ENCODE data around the gene RELT. TPM values are rescaled to one million over a fixed set of nuclear protein-coding genes. Genes with fewer than 3 reads are reported as not detected.
A peak's percentile ranks its signal among the peaks of the same experiment; 100 is the strongest.

The RELT gene, protein sequence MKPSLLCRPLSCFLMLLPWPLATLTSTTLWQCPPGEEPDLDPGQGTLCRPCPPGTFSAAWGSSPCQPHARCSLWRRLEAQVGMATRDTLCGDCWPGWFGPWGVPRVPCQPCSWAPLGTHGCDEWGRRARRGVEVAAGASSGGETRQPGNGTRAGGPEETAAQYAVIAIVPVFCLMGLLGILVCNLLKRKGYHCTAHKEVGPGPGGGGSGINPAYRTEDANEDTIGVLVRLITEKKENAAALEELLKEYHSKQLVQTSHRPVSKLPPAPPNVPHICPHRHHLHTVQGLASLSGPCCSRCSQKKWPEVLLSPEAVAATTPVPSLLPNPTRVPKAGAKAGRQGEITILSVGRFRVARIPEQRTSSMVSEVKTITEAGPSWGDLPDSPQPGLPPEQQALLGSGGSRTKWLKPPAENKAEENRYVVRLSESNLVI
- under 1 TPM; 0.33 to 0.52 TPM for total RNA-seq

DNA sequence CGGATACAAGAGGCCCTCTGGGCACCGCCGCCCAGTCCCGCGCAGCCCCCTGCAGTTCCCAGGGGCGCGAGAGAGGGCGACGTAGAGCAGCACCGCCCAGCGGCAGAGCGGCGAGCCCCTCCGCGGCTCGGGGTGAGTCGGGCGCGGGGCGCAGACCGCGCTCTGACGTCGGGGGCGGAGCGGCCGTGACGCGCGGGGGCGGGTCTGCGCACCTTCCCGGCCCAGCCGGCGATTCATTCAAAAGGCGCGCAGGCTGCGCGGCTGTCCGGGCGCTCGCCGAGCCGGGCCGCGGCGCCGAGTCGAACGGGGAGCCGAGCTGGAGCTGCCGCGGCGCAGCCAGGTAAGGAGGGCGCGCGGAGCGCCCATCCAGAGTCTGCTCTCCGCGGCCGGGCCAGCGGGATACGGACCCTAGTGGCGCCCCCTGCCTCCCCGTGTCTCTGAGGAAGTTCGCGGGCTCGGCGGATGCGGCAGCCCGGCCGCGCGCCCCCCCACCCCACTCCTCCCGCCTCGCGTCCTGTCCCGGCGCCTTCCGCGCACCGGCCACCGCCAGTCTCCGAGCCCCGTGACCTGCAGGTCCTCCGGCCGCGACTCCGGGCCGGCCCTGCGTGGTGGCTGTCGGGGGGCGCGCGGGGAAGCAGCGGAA is at the start of gene RELT:
Gene RELT, plus strand, starts transcription at position 240 of the 643 bp plus-strand sequence. CDS start 12,738 bp downstream, outside the sequence.
- Histone ChIP-seq H3K9me3 (no peaks in the 10 kb centered on the region), H3K27ac (peak within 1 kb of the TSS; percentile 20 to 81 (median 66)), H3K4me1 (peaks cover 23% of the 10 kb centered on the region), H3K27me3 (no peaks in the 10 kb centered on the region), H3K36me3 (replicated peaks in 1 of 2; ENCODE audit: insufficient read depth in 1 of 2, low read depth in 2 of 2) (no peaks in the 10 kb centered on the region), H3K4me3 (peak within 1 kb of the TSS; percentile 35 to 38)
- peak; percentile 92 for ATAC-seq
- peak; percentile 40 to 58 (median 53) for TF ChIP-seq POLR2A (IDR thresholded peaks at IDR 0.05)
- TF ChIP-seq, protein P1, sequence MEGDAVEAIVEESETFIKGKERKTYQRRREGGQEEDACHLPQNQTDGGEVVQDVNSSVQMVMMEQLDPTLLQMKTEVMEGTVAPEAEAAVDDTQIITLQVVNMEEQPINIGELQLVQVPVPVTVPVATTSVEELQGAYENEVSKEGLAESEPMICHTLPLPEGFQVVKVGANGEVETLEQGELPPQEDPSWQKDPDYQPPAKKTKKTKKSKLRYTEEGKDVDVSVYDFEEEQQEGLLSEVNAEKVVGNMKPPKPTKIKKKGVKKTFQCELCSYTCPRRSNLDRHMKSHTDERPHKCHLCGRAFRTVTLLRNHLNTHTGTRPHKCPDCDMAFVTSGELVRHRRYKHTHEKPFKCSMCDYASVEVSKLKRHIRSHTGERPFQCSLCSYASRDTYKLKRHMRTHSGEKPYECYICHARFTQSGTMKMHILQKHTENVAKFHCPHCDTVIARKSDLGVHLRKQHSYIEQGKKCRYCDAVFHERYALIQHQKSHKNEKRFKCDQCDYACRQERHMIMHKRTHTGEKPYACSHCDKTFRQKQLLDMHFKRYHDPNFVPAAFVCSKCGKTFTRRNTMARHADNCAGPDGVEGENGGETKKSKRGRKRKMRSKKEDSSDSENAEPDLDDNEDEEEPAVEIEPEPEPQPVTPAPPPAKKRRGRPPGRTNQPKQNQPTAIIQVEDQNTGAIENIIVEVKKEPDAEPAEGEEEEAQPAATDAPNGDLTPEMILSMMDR (IDR thresholded peaks at IDR 0.05) = peak; percentile 87 to 98 (median 92)
- intact Hi-C loops (cut with DNase I) = no loop called here
- peak; percentile 85 to 90 (median 88) for DNase-seq
- 1% methylated on average over 69 of the region's 96 CpGs; no CpG with 5 or more reads in 1 of the 2 donors for WGBS, 2 donors

DNA sequence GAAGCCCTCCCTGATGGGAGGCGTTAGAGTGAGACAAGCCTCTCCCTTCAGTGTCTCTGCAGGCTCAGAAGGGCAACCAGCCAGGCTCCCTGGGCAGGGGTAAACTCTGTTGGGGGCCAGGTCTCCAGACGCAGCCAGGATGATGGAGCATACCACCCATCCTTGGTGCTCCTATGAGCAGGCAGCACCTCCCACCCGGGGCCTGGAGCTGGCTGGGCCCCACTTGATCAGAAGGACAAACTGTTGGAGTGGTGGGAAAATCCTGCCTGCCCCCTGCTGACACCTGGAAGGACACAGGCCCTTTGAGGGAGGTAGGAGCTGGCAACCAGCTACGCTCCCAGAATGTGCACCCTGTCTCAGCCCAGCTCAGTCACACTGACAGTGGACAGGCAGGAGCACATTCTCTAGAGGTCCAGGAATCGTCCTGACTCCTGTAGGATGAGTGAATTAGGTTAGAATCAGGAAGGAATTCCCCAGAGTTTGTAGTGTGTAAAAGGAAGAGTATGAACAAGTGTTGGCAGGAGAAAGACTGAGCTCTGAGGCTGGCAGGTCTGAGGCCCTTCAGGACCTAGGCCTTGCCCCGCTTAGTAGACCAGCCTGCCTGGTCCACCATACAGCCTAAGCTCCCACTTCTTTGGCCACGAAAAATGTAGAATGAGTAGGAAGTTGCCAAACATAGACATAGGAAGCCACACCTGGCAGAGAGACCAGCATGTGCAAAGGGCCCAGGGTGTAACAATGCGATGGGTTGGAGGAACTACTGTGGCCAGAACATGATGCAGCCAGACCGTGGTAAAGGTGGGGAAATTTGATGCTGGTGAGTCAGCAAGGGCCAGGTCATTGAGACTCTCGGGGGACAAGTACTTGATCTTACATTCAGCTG is 49.0 kb upstream of the RELT start:
- Histone ChIP-seq H3K27me3 (no peaks in the 10 kb centered on the region), H3K4me1 (peaks cover 29% of the 10 kb centered on the region), H3K27ac (peak overlapping the region in 2 of 4 donors; percentile 34 to 39), H3K4me3 (no peak overlapping the region), H3K36me3 (replicated peaks in 1 of 2; ENCODE audit: insufficient read depth in 1 of 2, low read depth in 2 of 2) (no peaks in the 10 kb centered on the region), H3K9me3 (no peaks in the 10 kb centered on the region)
- intact Hi-C loops (cut with DNase I) = no loop called here
- no peak for ATAC-seq
- peak in 1 of 4 donors; percentile 37 for DNase-seq
- 59 to 60% methylated on average over 8 to 10 of the region's 10 CpGs for WGBS, 2 donors
- TF ChIP-seq POLR2A (IDR thresholded peaks at IDR 0.05) = no peak
- TF ChIP-seq, protein P1 (IDR thresholded peaks at IDR 0.05) = no peak

DNA sequence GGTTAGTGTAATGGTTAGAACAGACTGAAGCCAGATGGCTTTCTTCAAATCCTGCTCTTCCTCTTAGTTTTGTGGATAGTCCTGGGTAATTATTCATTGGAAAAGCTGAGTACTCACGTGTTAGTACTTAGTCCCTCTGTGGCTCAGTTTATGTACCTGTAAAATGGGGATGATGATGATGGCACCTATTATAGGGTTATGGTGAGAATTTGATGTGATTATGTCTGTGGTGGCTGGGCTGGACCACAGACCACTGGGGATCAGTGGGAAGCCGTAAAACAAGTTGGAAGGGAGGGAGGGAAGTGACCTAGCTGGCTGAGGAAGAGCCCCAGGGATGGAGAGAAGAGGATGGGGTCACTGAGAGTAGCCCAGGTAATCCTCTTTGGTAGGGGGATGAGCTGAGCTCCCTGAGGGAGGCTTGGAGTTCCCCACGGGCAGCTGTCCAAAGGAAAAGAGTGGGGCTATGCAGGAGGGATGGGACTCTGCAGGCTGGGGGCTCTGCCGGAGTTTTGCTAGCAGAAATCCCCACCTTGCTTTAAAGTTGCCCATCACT is 48.3 kb upstream of the RELT start:
- TF ChIP-seq, protein P1 (IDR thresholded peaks at IDR 0.05) = no peak
- TF ChIP-seq POLR2A (IDR thresholded peaks at IDR 0.05) = no peak
- H3K36me3 ChIP-seq (replicated peaks in 1 of 2; ENCODE audit: insufficient read depth in 1 of 2, low read depth in 2 of 2) = no peaks in the 10 kb centered on the region
- DNase-seq = no peak
- 67 to 72% methylated on average over 4 of the region's 4 CpGs for WGBS, 2 donors
- no peak for ATAC-seq
- H3K27me3 ChIP-seq = no peaks in the 10 kb centered on the region
- intact Hi-C loops (cut with DNase I) = no loop called here
- peaks cover 29% of the 10 kb centered on the region for H3K4me1 ChIP-seq
- no peaks in the 10 kb centered on the region for H3K9me3 ChIP-seq
- H3K4me3 ChIP-seq = no peak overlapping the region
- H3K27ac ChIP-seq = peak overlapping the region in 1 of 4 donors; percentile 39

DNA sequence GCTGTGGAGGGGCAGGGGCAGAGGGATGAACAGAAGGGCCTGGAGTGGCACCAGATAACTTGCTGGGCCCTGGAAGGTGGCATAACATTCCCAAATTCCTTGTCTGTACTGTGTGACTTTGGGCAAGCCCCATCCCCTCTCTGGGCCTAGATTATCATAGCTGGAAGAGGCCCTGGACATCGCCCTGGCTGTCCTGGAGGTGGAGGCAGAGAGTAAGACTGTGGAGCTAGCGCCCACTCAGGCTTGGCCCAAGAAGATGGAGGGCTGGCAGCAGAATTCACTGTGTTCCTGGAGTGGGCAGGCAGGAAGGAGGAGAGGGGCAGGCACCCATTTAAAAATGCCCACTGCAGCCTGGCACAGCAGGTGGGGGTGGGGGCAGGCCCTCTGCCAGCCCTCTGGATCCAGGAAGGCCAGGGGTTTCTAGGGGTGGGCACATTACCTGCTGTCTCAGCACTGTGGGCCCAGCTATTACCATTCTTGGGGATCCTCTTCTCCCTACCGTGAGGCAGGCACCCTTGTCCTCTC is 45.6 kb upstream of the RELT start:
- Histone ChIP-seq H3K27me3 (no peaks in the 10 kb centered on the region), H3K36me3 (replicated peaks in 1 of 2; ENCODE audit: insufficient read depth in 1 of 2, low read depth in 2 of 2) (no peaks in the 10 kb centered on the region), H3K4me1 (peaks cover 25% of the 10 kb centered on the region), H3K27ac (peak overlapping the region in 3 of 4 donors; percentile 40 to 52 (median 45)), H3K4me3 (no peak overlapping the region), H3K9me3 (no peaks in the 10 kb centered on the region)
- DNase-seq = no peak
- TF ChIP-seq POLR2A (IDR thresholded peaks at IDR 0.05) = no peak
- TF ChIP-seq, protein P1 (IDR thresholded peaks at IDR 0.05) = peak in 2 of 7 experiments; percentile 3 to 13
- WGBS, 2 donors = 68 to 69% methylated on average over 3 of the region's 3 CpGs
- intact Hi-C loops (cut with DNase I) = loop anchor here (5.0 kb wide), 1 partner anchor 33 kb away; no protein-coding TSS in a partner anchor
- ATAC-seq = peak; percentile 28
